Caco-2 (cell line): ENCODE results near the gene TIMM17B. TPM values are rescaled to one million over a fixed set of nuclear protein-coding genes. Genes with fewer than 3 reads are reported as not detected.

Source experiments
- BruUV-seq: library from RNA; stranded (reverse); fragments of 400-500 nt; replicated peaks from 2 replicates; lab custom pipeline; 2021; lab: Mats Ljungman, UMichigan
- CTCF ChIA-PET: fragments of 300-600 bp; sonication (Branson Sonifier 250); formaldehyde crosslinking; loops from one replicate; lab custom pipeline; 2022; ENCODE audit warnings: antibody characterized with exemption; lab: Charles Lee
- POLR2A ChIA-PET: fragments of 300-600 bp; sonication (Branson Sonifier 250); formaldehyde crosslinking; loops from one replicate; lab custom pipeline; 2022; ENCODE audit warnings: antibody characterized with exemption; lab: Charles Lee
- DNase-seq, 2 experiments: peaks; one replicate each; pipeline versions ENCODE4 v3.0.0 to v3.0.0-alpha.2; 2020 to 2022
- H3K27me3 ChIP-seq: replicated peaks from 2 replicates; pipeline ENCODE4 v1.6.0; 2011; ENCODE audit warnings: low read length; ENCODE audit not compliant: control insufficient read depth, insufficient read depth
- H3K36me3 ChIP-seq: 2 replicates; pipeline ENCODE4 v1.5.1; 2011; ENCODE audit warnings: low read length; ENCODE audit not compliant: control insufficient read depth, insufficient read depth
- H3K4me1 ChIP-seq: fragments of 250-450 bp; sonication (Bioruptor Pico); 2 replicates; pipeline ENCODE4 v1.5.1; 2020; ENCODE audit warnings: mild to moderate bottlenecking
- H3K4me3 ChIP-seq: 2 replicates; pipeline ENCODE4 v1.5.1; 2011; ENCODE audit warnings: low read depth, mild to moderate bottlenecking, control low read depth, low read length
- H3K9me3 ChIP-seq: fragments of 250-450 bp; sonication (Bioruptor Pico); 2 replicates; pipeline ENCODE4 v1.5.1; 2020; ENCODE audit warnings: mild to moderate bottlenecking, moderate library complexity
- H3K27ac Mint-ChIP-seq: one replicate; pipeline ENCODE4 v1.8.0; 2022; ENCODE audit warnings: mixed read lengths; ENCODE audit not compliant: unreplicated experiment
- H3K27me3 Mint-ChIP-seq: one replicate; pipeline ENCODE4 v1.8.0; 2022; ENCODE audit warnings: mixed read lengths; ENCODE audit not compliant: insufficient read depth, unreplicated experiment
- H3K36me3 Mint-ChIP-seq: one replicate; pipeline ENCODE4 v1.8.0; 2022; ENCODE audit warnings: mild to moderate bottlenecking, mixed read lengths; ENCODE audit not compliant: insufficient read depth, unreplicated experiment
- H3K4me1 Mint-ChIP-seq: one replicate; pipeline ENCODE4 v1.8.0; 2022; ENCODE audit warnings: low read depth, mixed read lengths; ENCODE audit not compliant: unreplicated experiment
- H3K4me3 Mint-ChIP-seq: one replicate; pipeline ENCODE4 v1.8.0; 2022; ENCODE audit warnings: mild to moderate bottlenecking, moderate library complexity, mixed read lengths; ENCODE audit not compliant: unreplicated experiment
- H3K9me3 Mint-ChIP-seq: one replicate; pipeline ENCODE4 v1.8.0; 2022; ENCODE audit warnings: mixed read lengths; ENCODE audit not compliant: unreplicated experiment
- intact Hi-C: fragments of 100-400 bp; cut with micrococcal nuclease; formaldehyde crosslinking; loops from one replicate; pipeline ENCODE4 v1.10.0; 2022; ENCODE audit not compliant: unreplicated experiment
- total RNA-seq: library from RNA; stranded (reverse); gene quantifications from 2 replicates; pipeline ENCODE4 v1.2.3, GENCODE V29; 2022
- TF ChIP-seq, protein P1 (sequence below), 2 experiments: fragments of 200-600 bp in 1 of 2; IDR thresholded peaks; 1 replicate in 1 of 2; 2 replicates in 1 of 2; pipeline versions ENCODE4 v1.5.1 to v1.8.0; 2011 to 2022; ENCODE audit warnings: antibody characterized with exemption in 1 of 2, control low read depth in 1 of 2, inconsistent platforms in 1 of 2, low read depth in 1 of 2, low read length in 1 of 2, mild to moderate bottlenecking in 1 of 2, moderate library complexity in 1 of 2; ENCODE audit not compliant: insufficient read depth in 1 of 2, severe bottlenecking in 1 of 2, unreplicated experiment in 1 of 2

Gene TIMM17B
- total RNA-seq, 1 experiment from 2014 or later: 90.6 TPM

DNA sequence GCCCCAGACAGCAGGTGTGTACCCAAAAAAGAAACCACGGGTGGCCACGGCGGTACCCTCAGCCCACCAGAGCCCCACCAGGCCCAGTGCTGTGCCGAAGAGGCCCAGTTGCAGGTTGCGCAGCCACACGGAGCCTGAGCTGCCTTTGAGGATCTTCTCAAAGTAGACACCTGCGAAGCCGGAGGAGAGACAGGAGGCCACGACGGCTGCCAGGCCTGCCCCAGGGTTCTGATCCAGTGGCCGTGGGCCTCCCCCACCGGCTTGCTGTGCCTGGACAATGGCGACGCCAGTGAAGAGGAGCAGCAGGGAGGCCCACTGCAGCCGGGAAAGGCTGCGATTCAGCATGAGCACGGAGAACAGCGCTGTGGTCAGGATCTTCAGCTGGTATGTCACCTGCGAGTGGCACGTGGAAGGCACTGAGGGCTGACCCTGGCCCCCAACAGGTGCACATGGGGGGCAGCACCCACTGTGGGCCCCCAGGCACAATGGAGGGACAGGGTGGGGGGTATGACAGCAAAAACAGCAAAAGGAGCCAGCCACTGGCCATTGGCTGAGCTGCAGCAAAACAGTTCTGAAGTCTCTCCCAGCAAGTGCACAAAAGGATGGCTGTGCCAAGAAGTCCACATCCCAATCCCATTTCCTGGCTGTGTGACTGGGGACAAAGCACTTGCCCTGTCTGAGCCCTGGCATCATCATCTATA, 7.7 kb upstream of the TIMM17B start:
- intact Hi-C loops: no loop called here
- no peaks in the 10 kb centered on the region for H3K4me1 ChIP-seq
- no peaks in the 10 kb centered on the region for H3K27me3 ChIP-seq
- Mint-ChIP-seq H3K36me3 (peaks cover 53% of the 10 kb centered on the region), H3K4me3 (no peak overlapping the region), H3K27ac (no peak overlapping the region), H3K4me1 (no peaks in the 10 kb centered on the region), H3K9me3 (no peaks in the 10 kb centered on the region), H3K27me3 (no peaks in the 10 kb centered on the region)
- CTCF ChIA-PET: no interaction called here
- DNase-seq: no peak
- no TSS peak for BruUV-seq
- H3K36me3 ChIP-seq: no peaks in the 10 kb centered on the region; the same call in 1 of the 2 replicates
- H3K9me3 ChIP-seq: no peaks in the 10 kb centered on the region
- H3K4me3 ChIP-seq: no peak overlapping the region
- POLR2A ChIA-PET: no interaction called here
- TF ChIP-seq, protein P1, sequence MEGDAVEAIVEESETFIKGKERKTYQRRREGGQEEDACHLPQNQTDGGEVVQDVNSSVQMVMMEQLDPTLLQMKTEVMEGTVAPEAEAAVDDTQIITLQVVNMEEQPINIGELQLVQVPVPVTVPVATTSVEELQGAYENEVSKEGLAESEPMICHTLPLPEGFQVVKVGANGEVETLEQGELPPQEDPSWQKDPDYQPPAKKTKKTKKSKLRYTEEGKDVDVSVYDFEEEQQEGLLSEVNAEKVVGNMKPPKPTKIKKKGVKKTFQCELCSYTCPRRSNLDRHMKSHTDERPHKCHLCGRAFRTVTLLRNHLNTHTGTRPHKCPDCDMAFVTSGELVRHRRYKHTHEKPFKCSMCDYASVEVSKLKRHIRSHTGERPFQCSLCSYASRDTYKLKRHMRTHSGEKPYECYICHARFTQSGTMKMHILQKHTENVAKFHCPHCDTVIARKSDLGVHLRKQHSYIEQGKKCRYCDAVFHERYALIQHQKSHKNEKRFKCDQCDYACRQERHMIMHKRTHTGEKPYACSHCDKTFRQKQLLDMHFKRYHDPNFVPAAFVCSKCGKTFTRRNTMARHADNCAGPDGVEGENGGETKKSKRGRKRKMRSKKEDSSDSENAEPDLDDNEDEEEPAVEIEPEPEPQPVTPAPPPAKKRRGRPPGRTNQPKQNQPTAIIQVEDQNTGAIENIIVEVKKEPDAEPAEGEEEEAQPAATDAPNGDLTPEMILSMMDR (IDR thresholded peaks at IDR 0.05; ENCODE audit: insufficient read depth in 1 of 2, low read depth in 1 of 2, low read length in 1 of 2, severe bottlenecking in 1 of 2, unreplicated experiment in 1 of 2): no peak

DNA sequence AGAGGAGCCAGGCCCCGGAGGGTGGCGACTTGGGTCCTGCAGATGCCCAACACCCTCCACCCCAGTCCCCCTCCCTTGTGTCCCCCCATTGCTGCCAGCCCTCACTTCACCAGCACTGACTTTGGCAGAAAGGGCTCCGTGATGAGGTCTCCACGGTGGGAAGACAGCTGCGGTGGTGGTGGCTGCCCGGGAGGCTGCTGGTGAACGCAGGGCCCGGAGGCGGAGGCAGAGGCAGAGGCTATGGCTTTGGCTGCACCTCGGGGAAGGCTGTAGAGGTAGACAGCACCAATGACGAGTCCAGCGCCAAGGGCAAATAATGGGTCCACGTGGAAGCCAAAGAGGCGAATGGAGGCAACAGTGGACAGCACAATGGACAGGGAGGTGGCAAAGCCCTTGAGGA, 7.1 kb upstream of the TIMM17B start:
- ChIA-PET POLR2A (interaction anchor here (0.6 kb wide), 1 partner anchor 13 kb away, joined by 5 read pairs; no protein-coding TSS in a partner anchor), CTCF (no interaction called here)
- intact Hi-C loops: no loop called here
- H3K4me1 Mint-ChIP-seq: no peaks in the 10 kb centered on the region
- TF ChIP-seq, protein P1 (IDR thresholded peaks at IDR 0.05; ENCODE audit: insufficient read depth in 1 of 2, low read depth in 1 of 2, low read length in 1 of 2, severe bottlenecking in 1 of 2, unreplicated experiment in 1 of 2): no peak
- no peak overlapping the region for H3K4me3 Mint-ChIP-seq
- Histone ChIP-seq H3K9me3 (no peaks in the 10 kb centered on the region), H3K36me3 (no peaks in the 10 kb centered on the region; the same call in 1 of the 2 replicates), H3K4me3 (no peak overlapping the region), H3K27me3 (no peaks in the 10 kb centered on the region), H3K4me1 (no peaks in the 10 kb centered on the region)
- no peak overlapping the region for H3K27ac Mint-ChIP-seq
- no peaks in the 10 kb centered on the region for H3K9me3 Mint-ChIP-seq
- no peak for DNase-seq
- no TSS peak for BruUV-seq
- peaks cover 52% of the 10 kb centered on the region for H3K36me3 Mint-ChIP-seq
- H3K27me3 Mint-ChIP-seq: no peaks in the 10 kb centered on the region

DNA sequence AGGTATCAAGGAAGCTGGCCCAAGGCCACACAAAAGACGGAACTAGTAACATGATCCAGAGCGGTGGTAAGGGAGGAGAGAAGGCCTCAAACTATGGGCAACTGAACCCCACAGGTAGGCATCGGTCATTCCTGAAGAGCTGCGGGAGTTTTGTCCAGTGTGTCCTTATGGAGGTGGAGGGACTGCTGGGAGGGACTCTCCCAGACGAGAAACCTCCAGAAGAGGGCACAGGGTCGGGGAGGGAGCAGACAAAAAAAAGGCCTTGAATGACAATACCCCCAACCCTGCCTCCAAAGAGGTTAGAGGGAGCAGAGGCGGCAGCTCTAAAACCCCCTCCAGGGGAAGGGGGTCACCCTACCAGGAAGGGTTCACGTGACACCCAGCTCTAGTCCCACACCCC, 6.6 kb upstream of the TIMM17B start:
- H3K9me3 Mint-ChIP-seq: no peaks in the 10 kb centered on the region
- TF ChIP-seq, protein P1 (IDR thresholded peaks at IDR 0.05; ENCODE audit: insufficient read depth in 1 of 2, low read depth in 1 of 2, low read length in 1 of 2, severe bottlenecking in 1 of 2, unreplicated experiment in 1 of 2): no peak
- Histone ChIP-seq H3K27me3 (no peaks in the 10 kb centered on the region), H3K4me1 (no peaks in the 10 kb centered on the region), H3K9me3 (no peaks in the 10 kb centered on the region), H3K36me3 (no peaks in the 10 kb centered on the region; the same call in 1 of the 2 replicates), H3K4me3 (no peak overlapping the region)
- peaks cover 52% of the 10 kb centered on the region for H3K36me3 Mint-ChIP-seq
- no TSS peak for BruUV-seq
- intact Hi-C loops: no loop called here
- H3K4me1 Mint-ChIP-seq: no peaks in the 10 kb centered on the region
- ChIA-PET CTCF (no interaction called here), POLR2A (interaction anchor here (0.6 kb wide), 1 partner anchor 13 kb away, joined by 5 read pairs; no protein-coding TSS in a partner anchor)
- no peak overlapping the region for H3K4me3 Mint-ChIP-seq
- no peak overlapping the region for H3K27ac Mint-ChIP-seq
- DNase-seq: no peak
- H3K27me3 Mint-ChIP-seq: no peaks in the 10 kb centered on the region
